ENCODE results near the gene DPH5. TPM values are rescaled to one million over a fixed set of nuclear protein-coding genes. Genes with fewer than 3 reads are reported as not detected.

DPH5 gene
- total RNA-seq, 2 donors from 2014 or later = 23.2 to 44.0 TPM

GRCh38 chr1:101005871-101006270, 19.7 kb downstream of the DPH5 start:
- H3K9me3 Mint-ChIP-seq = peaks cover 5 to 19% of the 10 kb centered on the region in 2 donors
- DNase-seq (ENCODE audit: low spot score in 2 of 2) (no peak), ATAC-seq (peak; percentile 32 to 58)
- H3K36me3 Mint-ChIP-seq = peaks cover 38 to 51% of the 10 kb centered on the region in 2 donors
- H3K27ac Mint-ChIP-seq = peak overlapping the region; percentile 78 to 82

GRCh38 chr1:101005183-101005582, 20.4 kb downstream of the DPH5 start:
- H3K36me3 Mint-ChIP-seq = peaks cover 40 to 51% of the 10 kb centered on the region in 2 donors
- ATAC-seq = peak in 1 of 2 donors; percentile 41
- H3K9me3 Mint-ChIP-seq = peaks cover 5 to 19% of the 10 kb centered on the region in 2 donors
- DNase-seq (ENCODE audit: low spot score in 2 of 2) = no peak
- H3K27ac Mint-ChIP-seq = peak overlapping the region; percentile 59 to 78

GRCh38 chr1:101004670-101005069, 20.9 kb downstream of the DPH5 start:
- Mint-ChIP-seq H3K27ac (no peak overlapping the region), H3K36me3 (peaks cover 39 to 49% of the 10 kb centered on the region in 2 donors), H3K9me3 (peaks cover 5 to 14% of the 10 kb centered on the region in 2 donors)
- DNase-seq (ENCODE audit: low spot score in 2 of 2) = no peak
- no peak for ATAC-seq

GRCh38 chr1:101004061-101004460, 21.5 kb downstream of the DPH5 start:
- Mint-ChIP-seq H3K36me3 (peaks cover 33 to 45% of the 10 kb centered on the region in 2 donors), H3K9me3 (peaks cover 5 to 11% of the 10 kb centered on the region in 2 donors), H3K27ac (no peak overlapping the region)
- ATAC-seq (peak; percentile 34 to 38), DNase-seq (ENCODE audit: low spot score in 2 of 2) (no peak)

GRCh38 chr1:101003012-101003650, 22.5 kb downstream of the DPH5 start:
- H3K27ac Mint-ChIP-seq = no peak overlapping the region
- H3K36me3 Mint-ChIP-seq = peaks cover 25 to 42% of the 10 kb centered on the region in 2 donors
- DNase-seq (ENCODE audit: low spot score in 2 of 2) (no peak), ATAC-seq (no peak)
- H3K9me3 Mint-ChIP-seq = peaks cover 4 to 5% of the 10 kb centered on the region in 2 donors

GRCh38 chr1:101002551-101002950, 23.0 kb downstream of the DPH5 start:
- no peak overlapping the region for H3K27ac Mint-ChIP-seq
- peak in 1 of 2 donors; percentile 48 for ATAC-seq
- H3K36me3 Mint-ChIP-seq = peaks cover 29 to 41% of the 10 kb centered on the region in 2 donors
- no peak for DNase-seq (ENCODE audit: low spot score in 2 of 2)
- peaks cover 3 to 5% of the 10 kb centered on the region in 2 donors for H3K9me3 Mint-ChIP-seq

- Mint-ChIP-seq H3K27ac (no peak overlapping the region), H3K9me3 (peaks cover 0 to 2% of the 10 kb centered on the region in 2 donors), H3K36me3 (peaks cover 23 to 40% of the 10 kb centered on the region in 2 donors)
- no peak for DNase-seq (ENCODE audit: low spot score in 2 of 2)
- ATAC-seq = no peak
Observed at GRCh38 chr1:101000131-101000873, 25.3 kb downstream of the DPH5 start.

- ATAC-seq (no peak), DNase-seq (ENCODE audit: low spot score in 2 of 2) (no peak)
- H3K36me3 Mint-ChIP-seq = peaks cover 26 to 46% of the 10 kb centered on the region in 2 donors
- no peak overlapping the region for H3K27ac Mint-ChIP-seq
- H3K9me3 Mint-ChIP-seq = no peaks in the 10 kb centered on the region
Observed at GRCh38 chr1:100998426-100998825, 27.2 kb downstream of the DPH5 start.

- Mint-ChIP-seq H3K27ac (no peak overlapping the region), H3K36me3 (peaks cover 35 to 60% of the 10 kb centered on the region in 2 donors), H3K9me3 (no peaks in the 10 kb centered on the region)
- DNase-seq (ENCODE audit: low spot score in 2 of 2) = no peak
- no peak for ATAC-seq
Observed at GRCh38 chr1:100995198-100995988, 30.2 kb downstream of the DPH5 start.

GRCh38 chr1:100989306-100990077, 36.1 kb downstream of the DPH5 start:
- no peak for DNase-seq (ENCODE audit: low spot score in 2 of 2)
- Mint-ChIP-seq H3K36me3 (peaks cover 35 to 56% of the 10 kb centered on the region in 2 donors), H3K9me3 (peaks cover 0 to 6% of the 10 kb centered on the region in 2 donors), H3K27ac (peak overlapping the region in 1 of 2 donors; percentile 40)
- ATAC-seq = no peak

GRCh38 chr1:100988121-100988520, 37.5 kb downstream of the DPH5 start:
- H3K36me3 Mint-ChIP-seq = peaks cover 43 to 66% of the 10 kb centered on the region in 2 donors
- no peak overlapping the region for H3K27ac Mint-ChIP-seq
- DNase-seq (ENCODE audit: low spot score in 2 of 2) = no peak
- peak in 1 of 2 donors; percentile 36 for ATAC-seq
- peaks cover 4 to 6% of the 10 kb centered on the region in 2 donors for H3K9me3 Mint-ChIP-seq

GRCh38 chr1:100982793-100983192, 42.8 kb downstream of the DPH5 start:
- ATAC-seq = no peak
- Mint-ChIP-seq H3K27ac (no peak overlapping the region), H3K9me3 (peaks cover 6 to 16% of the 10 kb centered on the region in 2 donors), H3K36me3 (peaks cover 41 to 57% of the 10 kb centered on the region in 2 donors)
- DNase-seq (ENCODE audit: low spot score in 2 of 2) = no peak

GRCh38 chr1:100979631-100980030, 46.0 kb downstream of the DPH5 start:
- peaks cover 42 to 55% of the 10 kb centered on the region in 2 donors for H3K36me3 Mint-ChIP-seq
- ATAC-seq (no peak), DNase-seq (ENCODE audit: low spot score in 2 of 2) (no peak)

GRCh38 chr1:100976936-100977335, 48.6 kb downstream of the DPH5 start:
- no peak overlapping the region for H3K27ac Mint-ChIP-seq
- H3K9me3 Mint-ChIP-seq = peaks cover 0 to 1% of the 10 kb centered on the region in 2 donors
- DNase-seq (ENCODE audit: low spot score in 2 of 2) (no peak), ATAC-seq (no peak)
- H3K36me3 Mint-ChIP-seq = peaks cover 34 to 40% of the 10 kb centered on the region in 2 donors

More at GRCh38 chr1:100979631-100980030, 46.0 kb downstream of the DPH5 start:
- Mint-ChIP-seq H3K9me3 (peaks cover 0 to 16% of the 10 kb centered on the region in 2 donors), H3K27ac (no peak overlapping the region)

- H3K27ac Mint-ChIP-seq = no peak overlapping the region
- DNase-seq (ENCODE audit: low spot score in 2 of 2) = no peak
- peaks cover 44% of the 10 kb centered on the region in 2 donors for H3K36me3 Mint-ChIP-seq
- ATAC-seq = no peak
- H3K9me3 Mint-ChIP-seq = no peaks in the 10 kb centered on the region
Observed at GRCh38 chr1:100972185-100972584, 53.4 kb downstream of the DPH5 start.

- DNase-seq (ENCODE audit: low spot score in 2 of 2) = no peak
- no peak for ATAC-seq
- H3K36me3 Mint-ChIP-seq = peaks cover 44 to 45% of the 10 kb centered on the region in 2 donors
- H3K9me3 Mint-ChIP-seq = no peaks in the 10 kb centered on the region
- no peak overlapping the region for H3K27ac Mint-ChIP-seq
Observed at GRCh38 chr1:100971021-100971420, 54.6 kb downstream of the DPH5 start.
